Measurements from ENCODE around the gene SEPTIN11. TPM values are rescaled to one million over a fixed set of nuclear protein-coding genes. Genes with fewer than 3 reads are reported as not detected.

SEPTIN11 gene
- 640 and 867 TPM in 2 replicates for total RNA-seq (2014; rRNA removed; shearing (Covaris generic))
- 478 and 488 TPM in 2 replicates for polyA plus RNA-seq (2016; fragmentation: Nextera tagmentation; extraction: Ambion mirVana)

- DNase-seq: peak; percentile 98
- Histone ChIP-seq H3K4me1 (ENCODE audit: insufficient read depth) (peaks cover 47% of the 10 kb centered on the region), H3F3A (ENCODE audit: insufficient read depth) (peaks cover 42% of the 10 kb centered on the region), H2AFZ (peak within 1 kb of the TSS; percentile 50), H3K9ac (peak within 1 kb of the TSS; percentile 97), H3K4me2 (ENCODE audit: unreplicated experiment) (peak within 1 kb of the TSS; percentile 94), H3K36me3 (ENCODE audit: low read depth) (peaks cover 15% of the 10 kb centered on the region), H3K9me3 (ENCODE audit: low read depth) (no peaks in the 10 kb centered on the region), H3K4me3 (peak within 1 kb of the TSS; percentile 96), H3K27me3 (replicated peaks; ENCODE audit: insufficient read depth) (no peaks in the 10 kb centered on the region), H3K27ac (peak within 1 kb of the TSS; percentile 88), H4K20me1 (ENCODE audit: insufficient read depth) (peaks cover 6% of the 10 kb centered on the region; the same call in 1 of the 2 replicates), H3K9me2 (ENCODE audit: insufficient read depth) (no peaks in the 10 kb centered on the region), H3K79me2 (ENCODE audit: insufficient read depth) (peaks cover 100% of the 10 kb centered on the region)
- TF ChIP-seq EZH2phosphoT487 (IDR thresholded peaks at IDR 0.05; ENCODE audit: insufficient read depth, low read depth) (no peak), EZH2 (IDR thresholded peaks at IDR 0.05; ENCODE audit: insufficient read depth, poor library complexity, severe bottlenecking) (no peak)
- in situ Hi-C loops (cut with MboI): no loop called here
- 1% methylated on average over 52 to 63 of the region's 87 CpGs for WGBS, 2 experiments (ENCODE audit: low coverage in 1 of 2, low lambda C conversion rate in 2 of 2, missing lambda C conversion rate in 2 of 2)
Observed at GRCh38 chr4:76949276-76950051, at the start of gene SEPTIN11. SEPTIN11 (plus strand) TSS chr4:76949752; CDS start chr4:76949904, 152 bp downstream.

- in situ Hi-C loops (cut with MboI): no loop called here
Observed at GRCh38 chr4:76902233-76902890, 47.2 kb upstream of the SEPTIN11 start.

GRCh38 chr4:76904646-76905190 lies 44.8 kb upstream of the SEPTIN11 start:
- Histone ChIP-seq H3K27ac (no peak overlapping the region), H2AFZ (no peak overlapping the region), H3K4me1 (ENCODE audit: insufficient read depth) (peaks cover 3% of the 10 kb centered on the region; the same call in 1 of the 2 replicates), H3F3A (ENCODE audit: insufficient read depth) (no peaks in the 10 kb centered on the region), H4K20me1 (ENCODE audit: insufficient read depth) (no peaks in the 10 kb centered on the region), H3K36me3 (ENCODE audit: low read depth) (no peaks in the 10 kb centered on the region), H3K4me3 (no peak overlapping the region), H3K9me3 (ENCODE audit: low read depth) (no peaks in the 10 kb centered on the region), H3K4me2 (ENCODE audit: unreplicated experiment) (no peak overlapping the region), H3K27me3 (replicated peaks; ENCODE audit: insufficient read depth) (no peaks in the 10 kb centered on the region), H3K9me2 (ENCODE audit: insufficient read depth) (no peaks in the 10 kb centered on the region), H3K9ac (no peak overlapping the region), H3K79me2 (ENCODE audit: insufficient read depth) (no peaks in the 10 kb centered on the region)
- no peak for DNase-seq
- no peak for TF ChIP-seq EZH2 (IDR thresholded peaks at IDR 0.05; ENCODE audit: insufficient read depth, poor library complexity, severe bottlenecking)
- TF ChIP-seq EZH2phosphoT487 (IDR thresholded peaks at IDR 0.05; ENCODE audit: insufficient read depth, low read depth): no peak
- in situ Hi-C loops (cut with MboI): no loop called here
- WGBS, 2 experiments (ENCODE audit: low coverage in 1 of 2, low lambda C conversion rate in 2 of 2, missing lambda C conversion rate in 2 of 2): 73 to 74% methylated on average over 4 of the region's 4 CpGs

More at GRCh38 chr4:76902233-76902890, 47.2 kb upstream of the SEPTIN11 start:
- Histone ChIP-seq H3K9me2 (ENCODE audit: insufficient read depth) (no peaks in the 10 kb centered on the region), H3K4me1 (ENCODE audit: insufficient read depth) (peaks cover 3% of the 10 kb centered on the region; the same call in 1 of the 2 replicates), H2AFZ (no peak overlapping the region), H4K20me1 (ENCODE audit: insufficient read depth) (no peaks in the 10 kb centered on the region), H3K36me3 (ENCODE audit: low read depth) (no peaks in the 10 kb centered on the region), H3K79me2 (ENCODE audit: insufficient read depth) (no peaks in the 10 kb centered on the region), H3K4me3 (no peak overlapping the region), H3K9ac (no peak overlapping the region), H3K4me2 (ENCODE audit: unreplicated experiment) (no peak overlapping the region), H3K27me3 (replicated peaks; ENCODE audit: insufficient read depth) (peaks cover 17% of the 10 kb centered on the region), H3F3A (ENCODE audit: insufficient read depth) (no peaks in the 10 kb centered on the region), H3K9me3 (ENCODE audit: low read depth) (no peaks in the 10 kb centered on the region), H3K27ac (no peak overlapping the region)
- 58% methylated on average over 3 of the region's 3 CpGs for WGBS, 2 experiments (ENCODE audit: low coverage in 1 of 2, low lambda C conversion rate in 2 of 2, missing lambda C conversion rate in 2 of 2)
- no peak for DNase-seq
- TF ChIP-seq EZH2 (IDR thresholded peaks at IDR 0.05; ENCODE audit: insufficient read depth, poor library complexity, severe bottlenecking) (no peak), EZH2phosphoT487 (IDR thresholded peaks at IDR 0.05; ENCODE audit: insufficient read depth, low read depth) (no peak)

GRCh38 chr4:76905521-76905920 lies 44.0 kb upstream of the SEPTIN11 start:
- WGBS, 2 experiments (ENCODE audit: low coverage in 1 of 2, low lambda C conversion rate in 2 of 2, missing lambda C conversion rate in 2 of 2): 54 to 63% methylated on average over 1 of the region's 1 CpG
- H3K79me2 ChIP-seq (ENCODE audit: insufficient read depth): no peaks in the 10 kb centered on the region
- no peaks in the 10 kb centered on the region for H3K9me2 ChIP-seq (ENCODE audit: insufficient read depth)
- no peaks in the 10 kb centered on the region for H3F3A ChIP-seq (ENCODE audit: insufficient read depth)
- H3K27me3 ChIP-seq (replicated peaks; ENCODE audit: insufficient read depth): no peaks in the 10 kb centered on the region
- peaks cover 3% of the 10 kb centered on the region; the same call in 1 of the 2 replicates for H3K4me1 ChIP-seq (ENCODE audit: insufficient read depth)
- in situ Hi-C loops (cut with MboI): no loop called here
- H3K27ac ChIP-seq: no peak overlapping the region
- no peaks in the 10 kb centered on the region for H4K20me1 ChIP-seq (ENCODE audit: insufficient read depth)
- peak; percentile 47 for DNase-seq
- H3K4me3 ChIP-seq: no peak overlapping the region
- H3K9ac ChIP-seq: no peak overlapping the region
- H3K4me2 ChIP-seq (ENCODE audit: unreplicated experiment): no peak overlapping the region
- peak overlapping the region; percentile 37 for H2AFZ ChIP-seq
- no peaks in the 10 kb centered on the region for H3K36me3 ChIP-seq (ENCODE audit: low read depth)
- TF ChIP-seq EZH2phosphoT487 (IDR thresholded peaks at IDR 0.05; ENCODE audit: insufficient read depth, low read depth) (no peak), EZH2 (IDR thresholded peaks at IDR 0.05; ENCODE audit: insufficient read depth, poor library complexity, severe bottlenecking) (no peak)
- H3K9me3 ChIP-seq (ENCODE audit: low read depth): no peaks in the 10 kb centered on the region
